ENCODE measurements around the gene HMGN3.
A peak's percentile ranks its signal among the peaks of the same experiment; 100 is the strongest.

GRCh38 chr6:79250559-79250958, 16.1 kb upstream of the HMGN3 start:
- 0 out of 2 replicates have a peak, but pooled peaks have one; percentile 3 for TF ChIP-seq CTCF (IDR thresholded peaks at IDR 0.05; ENCODE audit: low read length)
- TF ChIP-seq EZH2 (IDR thresholded peaks at IDR 0.05; ENCODE audit: borderline replicate concordance, low read length): no peak
